GM19328 (cell line): ENCODE measurements around the gene PADI3.

ENCODE experiments used
- ATAC-seq: cut with Tn5 transposase; IDR thresholded peaks from one replicate; pipeline ENCODE4 v1.9.1; 2021; ENCODE audit warnings: mild to moderate bottlenecking, moderate library complexity; ENCODE audit not compliant: unreplicated experiment

PADI3 gene

DNA sequence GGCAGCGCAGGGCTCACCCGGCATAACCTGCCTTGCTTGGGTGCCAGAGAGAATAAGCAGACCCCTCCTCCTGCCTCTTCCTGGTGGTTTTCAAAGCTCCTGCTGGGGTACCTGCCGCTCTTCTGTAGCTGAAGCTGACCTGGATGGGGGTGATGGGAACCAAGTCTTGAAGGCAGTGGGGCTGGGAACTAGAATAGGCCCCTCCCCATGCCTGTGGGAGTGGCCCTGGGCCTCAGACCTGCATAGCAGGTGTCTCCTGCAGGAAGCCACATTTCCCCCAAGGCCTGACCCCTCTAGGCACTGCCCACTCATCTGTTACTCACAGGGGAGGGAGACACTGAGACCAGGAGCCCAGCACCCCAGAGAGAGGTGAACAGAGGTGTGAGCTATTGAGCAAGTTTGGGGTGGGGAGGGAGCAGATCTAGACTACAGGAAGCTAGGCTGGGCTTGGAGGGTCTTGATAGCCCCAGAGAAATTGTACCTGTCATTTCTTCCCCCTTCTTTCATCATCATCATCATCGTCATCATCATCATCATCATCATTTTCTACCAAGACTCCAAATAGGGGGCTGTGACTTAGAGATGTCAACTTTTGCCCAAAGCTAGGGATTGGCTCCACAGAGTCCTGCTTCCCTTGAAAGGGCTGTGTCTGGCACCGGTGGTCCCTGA lies 33.9 kb upstream of the PADI3 start:
- no peak for ATAC-seq

DNA sequence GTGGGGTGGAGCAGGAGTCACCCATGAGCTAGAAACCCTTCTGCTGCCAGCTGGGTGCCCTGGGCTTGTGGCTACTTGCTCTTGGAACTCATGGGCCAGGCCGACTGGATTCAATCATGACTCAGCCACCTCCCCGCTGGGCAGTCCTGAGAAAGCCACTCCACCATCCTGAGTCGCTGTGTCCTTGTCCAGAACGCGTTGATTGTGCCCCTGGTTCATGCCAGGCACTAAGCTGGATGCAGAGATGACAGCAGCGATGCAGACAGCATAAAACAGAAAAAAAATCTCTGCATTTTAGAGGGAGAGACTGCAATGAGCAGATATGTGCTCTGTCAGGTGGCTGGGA lies 33.4 kb upstream of the PADI3 start:
- no peak for ATAC-seq

DNA sequence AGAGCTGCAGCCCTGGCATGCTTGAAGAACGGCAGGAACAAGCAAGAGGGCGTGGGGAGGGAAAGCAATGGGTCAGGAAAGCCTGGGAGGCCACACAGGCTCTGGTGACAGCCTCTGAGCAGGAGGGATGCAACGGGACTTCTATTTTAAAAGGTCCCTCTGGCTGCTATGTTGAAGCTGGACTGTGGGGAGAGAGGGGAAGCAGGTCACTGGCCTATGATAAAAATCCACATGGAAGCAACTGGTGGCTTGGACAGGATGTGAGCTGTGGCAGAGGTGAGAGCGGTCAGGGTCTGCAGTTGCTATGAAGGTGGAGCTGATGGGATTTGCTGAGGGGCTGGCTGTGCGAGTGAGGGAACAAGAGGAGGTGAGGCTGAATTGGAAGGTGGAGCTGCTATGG lies 32.8 kb upstream of the PADI3 start:
- no peak for ATAC-seq

DNA sequence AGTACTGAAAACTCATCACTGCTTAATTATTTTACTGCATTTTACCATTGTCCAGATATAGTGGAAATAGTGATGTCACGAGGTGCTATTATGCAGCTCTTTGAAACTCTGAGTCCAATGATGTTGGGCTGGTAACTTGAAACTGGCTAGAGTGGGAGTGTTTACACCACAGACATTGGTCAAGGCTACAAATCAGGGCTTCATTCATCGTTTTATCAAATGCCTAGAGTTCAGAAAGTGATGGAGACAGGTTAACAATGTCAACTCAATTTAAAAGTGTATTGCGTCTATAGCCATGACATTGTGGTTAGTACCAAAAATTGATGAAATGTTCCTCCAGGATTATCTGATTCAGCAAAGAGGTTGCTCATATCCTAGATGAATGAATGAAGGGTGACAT lies 31.3 kb upstream of the PADI3 start:
- no peak for ATAC-seq

DNA sequence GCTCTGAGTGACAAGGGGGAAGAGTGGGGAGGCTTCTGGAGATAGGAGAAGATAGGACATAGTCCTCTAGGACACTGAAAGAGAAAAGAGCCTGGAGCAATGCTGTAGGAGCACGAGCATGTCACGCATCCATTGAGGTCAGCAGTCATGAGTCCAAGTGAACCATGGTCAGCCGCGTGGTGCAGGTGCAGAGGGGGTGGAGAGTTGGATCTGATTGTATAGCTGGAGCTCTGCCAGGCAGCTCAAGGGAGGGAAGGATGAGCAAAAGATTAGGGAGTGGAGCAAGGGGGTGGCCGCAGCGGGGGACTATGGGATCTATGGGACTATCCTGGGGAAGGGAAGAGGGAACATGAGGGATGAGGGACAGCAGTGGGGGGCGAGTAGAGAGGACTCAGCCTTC lies 30.0 kb upstream of the PADI3 start:
- no peak for ATAC-seq

DNA sequence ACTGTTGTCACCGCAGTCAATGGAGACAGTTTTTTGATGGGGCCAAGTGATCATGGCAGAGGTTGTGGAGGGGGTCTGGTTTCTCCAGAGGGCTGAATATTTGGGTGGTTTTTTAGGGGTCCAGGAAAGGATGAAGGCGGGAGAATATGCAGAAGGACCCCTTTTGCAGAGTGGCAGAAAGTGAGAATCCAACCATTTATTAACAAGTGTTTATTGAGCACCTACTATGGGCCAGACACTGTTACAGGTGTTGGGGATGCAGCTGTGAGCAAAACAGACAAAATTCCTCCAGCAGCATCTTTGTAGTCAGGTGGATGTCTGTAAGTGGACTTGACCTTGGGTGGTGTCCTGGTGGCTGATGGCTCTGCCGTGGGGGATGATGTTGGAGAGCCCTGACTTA lies 28.6 kb upstream of the PADI3 start:
- no peak for ATAC-seq

DNA sequence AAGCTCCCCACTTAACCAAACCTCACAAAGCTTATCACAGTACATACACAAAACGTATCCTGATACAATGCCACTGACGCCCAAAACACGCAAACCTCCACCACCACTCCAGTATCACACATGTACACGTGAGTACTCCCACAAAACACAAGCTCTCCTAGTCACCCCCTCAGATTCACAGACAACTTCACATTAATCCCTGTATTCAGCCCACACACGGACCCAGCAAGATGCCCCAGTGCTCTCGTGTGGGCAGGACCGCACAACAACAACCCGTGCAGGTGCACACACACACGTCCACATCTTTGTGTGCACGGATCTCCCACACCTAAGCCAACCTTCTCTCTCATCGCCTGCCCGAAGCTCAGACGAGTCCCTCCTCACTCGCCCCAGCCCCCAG lies 26.3 kb upstream of the PADI3 start:
- no peak for ATAC-seq

DNA sequence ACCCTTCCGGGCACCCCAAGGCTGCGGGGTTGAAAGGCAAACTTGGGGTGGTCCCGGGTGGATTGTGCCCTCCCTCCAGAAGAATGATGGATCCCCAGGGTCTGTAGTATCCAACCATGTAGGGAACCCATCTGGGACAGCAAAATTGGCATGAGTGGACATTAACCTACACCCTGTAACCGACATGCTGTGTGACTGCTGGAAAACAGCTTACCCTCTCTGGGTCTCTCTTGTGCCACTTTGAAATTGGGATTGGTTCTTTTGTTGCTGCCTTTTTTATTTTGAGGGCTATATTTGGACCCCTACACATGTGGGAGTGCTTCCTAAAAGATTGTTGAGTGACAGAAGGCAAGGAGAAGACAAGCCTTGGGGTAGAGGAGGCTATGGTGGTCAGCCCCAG lies 24.5 kb upstream of the PADI3 start:
- ATAC-seq, result no peak

DNA sequence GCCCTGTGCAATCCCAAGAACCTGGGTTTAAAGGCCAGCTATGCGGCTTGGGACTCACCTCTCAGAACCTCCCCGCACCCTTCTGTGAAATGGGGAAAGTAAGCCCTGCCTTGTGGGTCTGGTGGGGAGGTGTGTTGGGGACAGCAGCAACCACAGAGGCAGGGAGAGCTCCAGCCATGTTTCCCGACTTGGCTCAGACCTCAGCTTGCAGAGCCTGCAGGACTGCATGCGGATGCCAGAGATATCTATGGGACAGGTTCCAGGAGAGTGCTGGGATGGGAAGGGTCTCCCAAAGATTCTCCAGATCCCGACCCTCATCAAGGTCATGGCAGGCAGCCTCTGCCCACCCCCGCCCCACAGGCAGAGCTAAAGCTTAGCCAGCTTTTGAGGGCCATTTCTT lies 23.8 kb upstream of the PADI3 start:
- no peak for ATAC-seq

DNA sequence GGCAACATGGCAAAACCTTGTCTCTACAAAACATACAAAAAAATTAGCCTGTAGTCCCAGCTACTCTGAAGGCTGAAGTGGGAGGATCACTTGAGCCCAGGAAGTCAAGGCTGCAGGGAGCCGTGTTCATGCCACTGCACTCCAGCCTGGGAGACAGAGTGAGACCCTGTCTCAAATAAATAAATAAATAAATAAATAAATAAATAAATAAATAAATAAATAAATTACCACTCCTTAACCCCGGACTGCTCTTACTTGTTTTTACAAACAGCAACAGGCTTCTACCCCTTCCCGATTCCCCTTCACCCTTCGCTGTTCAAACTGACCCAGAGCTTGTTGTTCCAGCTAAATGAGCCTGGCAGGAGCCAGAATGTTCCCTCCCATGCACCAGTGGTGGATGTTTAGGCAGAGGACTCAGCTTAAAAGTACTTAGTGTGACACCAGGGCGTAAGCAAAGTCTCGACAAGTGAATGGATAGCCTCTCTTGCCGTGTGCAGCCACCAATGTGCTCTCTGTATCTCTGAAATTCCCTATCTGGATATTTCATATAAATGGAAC lies 21.5 kb upstream of the PADI3 start:
- ATAC-seq, result no peak

DNA sequence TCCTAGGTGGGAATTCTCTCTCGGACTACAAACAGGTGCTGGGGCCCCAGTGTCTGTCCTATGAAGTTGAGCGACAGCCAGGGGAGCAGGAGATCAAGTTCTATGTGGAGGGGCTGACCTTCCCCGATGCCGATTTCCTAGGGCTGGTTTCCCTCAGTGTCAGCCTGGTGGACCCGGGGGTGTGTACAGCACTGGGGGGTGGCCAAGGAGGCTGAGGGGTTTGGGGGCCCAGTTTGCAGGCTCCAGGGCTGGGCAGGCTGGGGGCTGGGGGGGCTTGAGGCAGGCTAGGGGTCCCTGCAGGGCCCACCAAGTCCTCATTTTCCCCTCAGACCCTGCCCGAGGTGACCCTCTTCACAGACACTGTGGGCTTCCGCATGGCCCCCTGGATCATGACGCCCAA lies 20.3 kb upstream of the PADI3 start:
- ATAC-seq, result no peak

DNA sequence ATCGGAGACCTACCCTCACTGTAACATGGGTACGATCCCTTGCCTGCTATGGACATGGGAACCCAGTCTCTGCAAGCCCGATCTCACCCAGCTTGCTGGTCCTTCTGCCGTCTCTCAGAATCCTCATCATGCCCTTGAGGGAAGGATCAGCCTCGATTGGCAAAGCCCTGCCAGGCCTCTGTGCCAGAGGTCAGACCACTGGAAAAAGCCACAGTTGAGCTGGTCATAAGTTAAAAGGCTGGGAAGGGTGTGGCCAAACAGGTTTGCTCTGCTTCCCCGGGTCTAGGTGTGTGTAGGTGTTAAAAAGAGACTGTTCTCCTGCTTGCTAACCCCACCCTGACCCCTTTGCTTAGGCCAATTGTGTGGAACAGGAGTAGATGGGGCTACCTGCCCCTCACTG lies 19.5 kb upstream of the PADI3 start:
- no peak for ATAC-seq

DNA sequence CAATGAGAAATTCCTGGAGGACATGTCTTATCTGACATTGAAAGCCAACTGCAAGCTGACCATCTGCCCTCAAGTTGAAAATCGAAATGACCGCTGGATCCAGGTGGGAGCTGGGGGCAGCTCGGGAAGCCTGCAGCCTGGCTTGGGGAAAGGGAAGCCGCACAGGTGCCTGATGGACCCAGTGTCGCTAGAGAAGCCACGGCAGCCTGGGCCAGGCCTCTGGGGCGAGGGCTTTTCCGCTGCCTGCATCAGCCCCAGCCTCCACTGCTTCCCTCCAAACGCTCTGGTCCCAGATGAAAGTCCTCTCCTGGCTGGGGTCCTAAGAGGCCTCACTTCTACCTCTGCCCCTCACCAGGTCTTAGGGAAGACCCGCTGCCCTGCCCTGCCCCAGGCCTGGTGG lies 18.8 kb upstream of the PADI3 start:
- no peak for ATAC-seq

DNA sequence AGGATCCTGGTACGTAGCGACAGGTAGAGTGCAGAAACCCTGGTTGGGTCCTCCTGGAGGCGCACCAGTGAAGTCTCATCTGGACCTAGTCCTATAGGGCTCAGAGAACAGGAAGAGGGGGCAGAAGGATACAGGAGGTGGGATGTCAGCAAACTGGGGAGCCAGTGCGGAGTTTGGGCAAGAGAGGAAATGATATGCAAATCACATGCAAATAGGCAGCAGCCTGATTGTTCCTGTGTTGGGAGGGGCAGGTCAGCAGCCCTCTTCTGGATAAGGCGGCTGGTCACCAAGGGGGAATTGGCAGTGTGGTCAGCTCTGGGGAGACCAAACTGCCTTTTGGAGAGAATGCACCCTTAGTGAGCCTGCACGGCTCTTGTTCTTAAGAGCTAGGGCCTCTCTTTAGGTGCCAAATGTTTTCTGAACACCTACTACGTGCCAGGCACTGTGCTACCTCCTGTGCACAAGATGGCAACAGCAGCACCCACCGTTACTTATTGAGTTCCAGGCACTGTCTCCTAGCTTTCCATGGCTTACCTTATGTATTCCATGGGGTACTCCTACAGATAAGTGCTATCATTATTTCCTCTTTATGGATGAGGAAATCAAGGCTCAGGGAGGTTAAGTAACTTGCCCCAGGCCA lies 18.1 kb upstream of the PADI3 start:
- no peak for ATAC-seq

DNA sequence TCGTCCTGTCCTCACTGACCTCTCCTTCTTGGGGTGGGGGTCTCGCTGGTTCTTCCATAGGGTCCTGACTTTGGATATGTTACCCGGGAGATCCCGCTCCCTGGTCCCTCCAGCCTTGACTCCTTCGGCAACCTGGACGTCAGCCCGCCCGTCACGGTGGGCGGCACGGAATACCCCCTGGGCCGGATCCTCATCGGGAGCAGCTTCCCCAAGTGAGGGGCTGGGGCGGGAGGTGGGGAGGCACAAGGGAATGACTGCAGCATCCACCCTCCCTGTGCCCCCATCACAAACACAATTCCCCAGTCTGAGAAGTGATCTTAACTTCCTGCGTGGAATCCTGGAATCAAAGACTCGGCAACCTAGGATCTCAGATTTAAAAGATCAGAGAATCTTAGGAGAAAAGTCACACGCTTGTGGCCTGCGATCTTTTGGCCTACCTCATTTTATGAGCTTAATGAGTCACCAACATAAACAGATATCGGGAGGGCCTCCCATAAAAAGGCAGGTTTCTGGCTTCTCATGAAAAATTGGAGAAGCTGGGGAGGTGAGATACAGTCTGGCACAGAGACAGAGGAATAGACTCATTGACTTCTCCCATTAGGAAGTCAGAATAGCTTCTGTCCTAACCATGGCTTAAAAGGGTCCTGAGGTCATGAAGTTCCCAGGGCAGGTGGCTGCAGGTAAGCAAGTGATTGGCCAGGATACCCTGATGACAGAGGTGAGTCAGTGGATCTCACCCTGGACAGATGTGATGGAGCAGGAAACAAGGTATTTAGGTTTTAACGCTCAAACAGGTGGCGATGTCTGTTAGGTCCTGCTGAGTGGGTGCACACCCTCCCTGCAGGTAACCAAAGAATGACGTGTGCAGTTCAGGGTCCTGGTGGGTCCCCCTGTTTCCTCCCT lies 15.9 kb upstream of the PADI3 start:
- no peak for ATAC-seq

DNA sequence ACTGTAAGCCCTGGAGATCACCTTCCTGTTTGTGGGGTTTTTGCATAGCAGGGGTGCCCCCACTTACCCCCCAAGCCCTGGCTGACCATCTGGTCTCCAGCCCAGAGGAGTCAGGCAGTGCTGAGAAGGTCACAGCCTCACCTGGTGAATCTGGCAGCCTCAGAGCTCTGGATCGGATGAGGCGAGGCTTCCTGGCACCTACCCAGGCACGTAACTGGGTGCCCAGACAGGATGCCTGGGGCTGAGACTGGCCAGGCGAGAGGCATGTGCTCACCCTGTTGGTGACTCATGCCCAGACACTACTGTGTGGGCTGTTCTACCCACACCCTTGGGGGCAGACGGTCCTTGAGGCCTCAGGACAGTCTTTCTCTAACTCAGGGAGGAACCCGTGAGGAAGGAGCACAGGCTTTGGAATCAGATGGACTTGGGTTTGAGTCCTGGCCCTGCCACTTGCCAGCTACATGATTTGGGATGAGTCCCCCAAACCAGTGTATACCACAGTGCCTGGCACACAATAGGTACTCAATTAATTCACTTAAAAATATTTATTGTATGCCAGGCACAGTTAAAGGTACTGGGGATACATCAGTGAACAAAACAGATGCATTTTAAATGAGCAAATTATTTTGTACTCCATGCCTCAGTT lies 15.1 kb upstream of the PADI3 start:
- ATAC-seq, result no peak

DNA sequence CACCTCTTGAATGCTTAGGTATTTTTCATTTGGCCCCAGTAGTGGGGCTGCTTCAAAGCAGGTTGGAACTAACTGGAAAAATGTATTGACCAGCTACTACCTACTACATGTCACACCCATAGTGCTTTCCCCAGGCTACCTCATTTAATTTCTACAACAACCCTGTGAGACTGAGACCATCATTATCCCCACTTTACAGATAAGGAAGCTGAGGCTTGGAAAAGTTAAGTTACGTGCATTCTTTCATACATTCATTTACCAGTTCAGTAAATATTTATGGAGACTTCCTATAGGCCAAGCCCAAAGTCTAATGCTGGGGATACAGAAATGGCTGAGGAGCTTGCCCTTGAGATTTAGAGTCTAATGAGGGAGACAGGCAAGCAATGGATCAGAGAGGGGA lies 14.5 kb upstream of the PADI3 start:
- no peak for ATAC-seq

DNA sequence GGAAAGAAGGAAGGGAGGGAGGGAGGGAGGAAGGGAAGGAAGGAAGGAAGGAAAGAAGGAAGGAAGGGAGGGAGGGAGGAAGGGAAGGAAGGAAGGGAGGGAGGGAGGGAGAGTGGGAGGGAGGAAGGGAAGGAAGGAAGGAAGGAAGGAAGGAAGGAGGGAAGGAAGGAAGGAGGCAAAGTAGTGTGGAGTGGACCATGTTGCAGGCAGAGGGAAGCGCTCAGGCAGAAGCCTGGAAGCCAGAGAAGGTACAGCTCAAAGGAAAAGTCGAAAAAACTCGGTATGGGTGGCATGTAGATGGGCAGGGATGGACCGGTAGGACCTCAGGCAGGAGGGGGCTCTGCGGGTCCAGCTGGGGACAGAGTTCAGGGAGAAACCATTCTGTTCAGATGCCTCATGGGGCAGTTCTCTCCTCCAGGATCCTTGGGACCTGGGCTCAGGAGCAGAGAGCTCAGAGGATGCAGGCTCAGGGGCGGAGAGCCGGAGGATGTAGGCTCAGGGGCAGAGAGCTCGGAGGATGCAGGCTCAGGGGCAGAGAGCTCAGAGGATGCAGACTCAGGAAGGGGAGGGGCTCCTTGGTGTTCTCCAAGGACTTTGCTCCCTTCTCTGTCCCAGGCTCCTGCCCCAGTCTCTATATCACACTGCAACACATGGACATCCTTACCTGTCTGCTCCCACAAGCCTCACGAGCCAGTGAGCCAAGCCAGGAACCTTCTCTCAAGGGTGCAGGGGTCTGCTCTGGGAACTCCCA lies 13.6 kb upstream of the PADI3 start:
- ATAC-seq, result no peak

DNA sequence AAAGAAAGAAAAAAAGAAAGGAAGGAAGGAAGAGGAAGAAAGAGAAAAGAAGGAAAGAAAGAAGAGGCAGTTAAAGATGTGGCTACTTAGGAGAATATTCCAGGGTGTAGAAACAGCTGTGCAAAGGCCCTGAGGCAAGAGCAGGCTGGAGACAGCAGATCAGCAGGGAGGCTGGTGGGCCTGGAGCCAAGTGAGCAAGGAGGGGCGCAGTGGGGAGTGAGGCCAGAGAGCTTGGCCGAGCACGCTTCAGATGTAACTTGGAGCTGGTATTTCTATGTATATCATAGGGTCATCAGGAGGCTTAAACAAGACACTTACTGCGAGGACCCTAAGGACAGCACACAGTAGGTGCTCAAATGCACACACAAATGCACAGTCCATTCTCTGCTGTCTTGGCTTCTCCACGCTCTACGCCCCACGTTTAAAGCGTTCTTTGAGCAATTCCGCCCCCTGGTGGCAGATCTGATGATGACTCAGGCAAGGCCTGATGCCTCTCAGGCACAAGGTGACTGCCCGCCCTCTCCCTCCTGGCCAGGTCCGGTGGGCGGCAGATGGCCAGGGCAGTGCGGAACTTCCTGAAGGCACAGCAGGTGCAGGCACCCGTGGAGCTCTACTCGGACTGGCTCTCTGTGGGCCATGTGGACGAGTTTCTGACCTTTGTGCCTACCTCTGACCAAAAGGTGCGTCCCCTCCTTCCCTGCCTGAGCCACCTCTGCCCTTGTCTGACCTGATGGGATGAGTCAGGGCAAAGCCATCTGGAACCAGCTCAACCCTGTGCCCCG lies 11.9 kb upstream of the PADI3 start:
- ATAC-seq, result no peak

DNA sequence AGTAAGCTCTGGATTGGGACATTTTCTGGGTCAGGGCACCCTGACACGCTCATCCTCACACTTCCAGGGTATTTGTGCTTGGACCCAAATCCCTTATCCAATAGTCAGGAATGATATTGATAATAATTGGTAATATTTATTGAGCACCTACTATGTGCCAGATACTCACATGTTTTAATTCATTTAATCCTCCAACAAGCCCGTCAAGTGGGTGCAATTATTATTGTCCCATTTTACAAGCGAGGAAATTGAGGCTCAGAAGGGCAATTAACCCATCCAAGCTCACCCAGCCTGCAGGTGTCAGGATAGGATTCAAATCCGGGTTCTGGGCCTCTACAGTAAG lies 11.4 kb upstream of the PADI3 start:
- ATAC-seq, result no peak
